HepG2 (cell line): ENCODE results near the gene OGFOD3. TPM values are rescaled to one million over a fixed set of nuclear protein-coding genes. Genes with fewer than 3 reads are reported as not detected.
A peak's percentile ranks its signal among the peaks of the same experiment; 100 is the strongest.

ENCODE experiments used
- BORCS8-MEF2B ChIP-seq: sonication (generic); formaldehyde crosslinking; IDR thresholded peaks from 2 replicates; pipeline ENCODE4 v1.8.0; 2022; ENCODE audit warnings: mild to moderate bottlenecking, missing genetic modification reagents
- ELF1 ChIP-seq: sonication (generic); formaldehyde crosslinking; IDR thresholded peaks from 2 replicates; pipeline ENCODE4 v1.4.0; 2020; ENCODE audit warnings: missing genetic modification reagents
- ERF ChIP-seq: IDR thresholded peaks from 2 replicates; pipeline ENCODE4 v1.6.1; 2018; ENCODE audit warnings: missing biosample characterization, missing genetic modification reagents
- FIP1L1 ChIP-seq: fragments of 200-400 bp; formaldehyde crosslinking; IDR thresholded peaks from 2 replicates; pipeline ENCODE4 v1.6.1; 2018; ENCODE audit warnings: low read depth, mild to moderate bottlenecking, low read length, moderate library complexity, borderline replicate concordance; ENCODE audit not compliant: insufficient read depth
- FOXA3 ChIP-seq: IDR thresholded peaks from 2 replicates; pipeline ENCODE4 v1.6.1; 2016; ENCODE audit warnings: missing genetic modification reagents, missing compliant biosample characterization
- KLF16 ChIP-seq, 2 experiments: sonication (generic) in 1 of 2; formaldehyde crosslinking in 1 of 2; IDR thresholded peaks; 2 replicates each; pipeline versions ENCODE4 v1.6.1 to v1.8.0; 2016 to 2023; ENCODE audit warnings: missing genetic modification reagents in 2 of 2, missing compliant biosample characterization in 1 of 2
- MXD1 ChIP-seq: sonication (generic); formaldehyde crosslinking; IDR thresholded peaks from 2 replicates; pipeline ENCODE4 v1.4.0; 2020; ENCODE audit warnings: mild to moderate bottlenecking, missing genetic modification reagents
- RBFOX2 ChIP-seq: fragments of 200-400 bp; formaldehyde crosslinking; IDR thresholded peaks from 2 replicates; pipeline ENCODE4 v1.6.1; 2017; ENCODE audit warnings: low read depth, mild to moderate bottlenecking, low read length
- SAP130 ChIP-seq: IDR thresholded peaks from 2 replicates; pipeline ENCODE4 v1.6.1; 2016; ENCODE audit warnings: low read depth
- SOX13 ChIP-seq, 3 experiments: fragments of 450-650 bp in 1 of 3; sonication (generic) in 1 of 3; formaldehyde crosslinking in 1 of 3; IDR thresholded peaks in 2 of 3; conservative IDR thresholded peaks in 1 of 3; 2 replicates each; pipeline versions ENCODE4 v1.5.0 to v1.6.1; 2016 to 2020; ENCODE audit warnings: antibody characterized with exemption in 1 of 3, mild to moderate bottlenecking in 1 of 3, missing compliant biosample characterization in 1 of 3, missing genetic modification reagents in 1 of 3, moderate library complexity in 1 of 3
- TCF7L2 ChIP-seq: IDR thresholded peaks from 2 replicates; pipeline ENCODE4 v1.6.1; 2011; ENCODE audit warnings: mild to moderate bottlenecking, low read depth, low read length, moderate library complexity
- ZBTB33 ChIP-seq: sonication (generic); formaldehyde crosslinking; IDR thresholded peaks from 2 replicates; pipeline ENCODE4 v1.4.0; 2020; ENCODE audit warnings: missing genetic modification reagents
- ZBTB38 ChIP-seq: sonication (generic); formaldehyde crosslinking; IDR thresholded peaks from 2 replicates; pipeline ENCODE4 v1.5.1; 2020; ENCODE audit warnings: mild to moderate bottlenecking, missing genetic modification reagents
- ZBTB49 ChIP-seq: sonication (generic); formaldehyde crosslinking; IDR thresholded peaks from 2 replicates; pipeline ENCODE4 v1.4.0; 2020; ENCODE audit warnings: missing genetic modification reagents, borderline replicate concordance
- ZNF224 ChIP-seq: sonication (generic); formaldehyde crosslinking; IDR thresholded peaks from 2 replicates; pipeline ENCODE4 v1.5.0; 2020; ENCODE audit warnings: mild to moderate bottlenecking, missing genetic modification reagents
- polyA plus RNA-seq, 8 experiments: library from polyadenylated mRNA; depleted of rRNA in 3 of 8; stranded (reverse) in 7 of 8; unstranded in 1 of 8; fragments of >200 nt; fragmentation: Illumina TruSeq in 4 of 8; extraction: Trizol in 4 of 8; gene quantifications; 2 replicates each; pipeline versions ENCODE4 v1.2.1 to v1.2.3, GENCODE V29; 2011 to 2016; ENCODE audit warnings: low read depth in 4 of 8, missing spikeins in 1 of 8, mixed read lengths in 1 of 8; ENCODE audit not compliant: insufficient read depth in 1 of 8
- total RNA-seq, 5 experiments: library from RNA; depleted of rRNA; stranded (reverse); fragments of >200 nt; fragmentation: Illumina TruSeq; extraction: Trizol; gene quantifications; 2 replicates each; pipeline ENCODE4 v1.2.3, GENCODE V29; 2016; ENCODE audit warnings: low read depth in 1 of 5
- TF ChIP-seq, protein P1 (sequence below): fragments of 450-650 bp; IDR thresholded peaks from 2 replicates; pipeline ENCODE4 v1.6.1; 2017; ENCODE audit warnings: mild to moderate bottlenecking
- TF ChIP-seq, protein P2 (sequence below): sonication (generic); formaldehyde crosslinking; IDR thresholded peaks from 2 replicates; pipeline ENCODE4 v1.5.0; 2020; ENCODE audit warnings: mild to moderate bottlenecking, missing genetic modification reagents, moderate library complexity

Gene OGFOD3
- total and polyA plus RNA-seq, 2 of the 13 experiments (the other 11 are each of a cell fraction or from before 2014, with no cell fraction given) = 40.0 to 42.1 TPM

GRCh38 chr17:82450357-82451106 is 32.1 kb upstream of the OGFOD3 start, which contains the start of gene CYBC1 (continued):
- TF ChIP-seq, protein P1, sequence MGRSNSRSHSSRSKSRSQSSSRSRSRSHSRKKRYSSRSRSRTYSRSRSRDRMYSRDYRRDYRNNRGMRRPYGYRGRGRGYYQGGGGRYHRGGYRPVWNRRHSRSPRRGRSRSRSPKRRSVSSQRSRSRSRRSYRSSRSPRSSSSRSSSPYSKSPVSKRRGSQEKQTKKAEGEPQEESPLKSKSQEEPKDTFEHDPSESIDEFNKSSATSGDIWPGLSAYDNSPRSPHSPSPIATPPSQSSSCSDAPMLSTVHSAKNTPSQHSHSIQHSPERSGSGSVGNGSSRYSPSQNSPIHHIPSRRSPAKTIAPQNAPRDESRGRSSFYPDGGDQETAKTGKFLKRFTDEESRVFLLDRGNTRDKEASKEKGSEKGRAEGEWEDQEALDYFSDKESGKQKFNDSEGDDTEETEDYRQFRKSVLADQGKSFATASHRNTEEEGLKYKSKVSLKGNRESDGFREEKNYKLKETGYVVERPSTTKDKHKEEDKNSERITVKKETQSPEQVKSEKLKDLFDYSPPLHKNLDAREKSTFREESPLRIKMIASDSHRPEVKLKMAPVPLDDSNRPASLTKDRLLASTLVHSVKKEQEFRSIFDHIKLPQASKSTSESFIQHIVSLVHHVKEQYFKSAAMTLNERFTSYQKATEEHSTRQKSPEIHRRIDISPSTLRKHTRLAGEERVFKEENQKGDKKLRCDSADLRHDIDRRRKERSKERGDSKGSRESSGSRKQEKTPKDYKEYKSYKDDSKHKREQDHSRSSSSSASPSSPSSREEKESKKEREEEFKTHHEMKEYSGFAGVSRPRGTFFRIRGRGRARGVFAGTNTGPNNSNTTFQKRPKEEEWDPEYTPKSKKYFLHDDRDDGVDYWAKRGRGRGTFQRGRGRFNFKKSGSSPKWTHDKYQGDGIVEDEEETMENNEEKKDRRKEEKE = no peak
- TF ChIP-seq ZNF224 (CRISPR knock-in tag) (peak; percentile 81; the same call in 1 of the 2 replicates), ELF1 (CRISPR knock-in tag) (peak; percentile 98), SAP130 (CRISPR knock-in tag) (peak; percentile 99), ZBTB49 (CRISPR knock-in tag) (peak; percentile 47; the same call in 1 of the 2 replicates), FIP1L1 (no peak), TCF7L2 (no peak), ZBTB33 (CRISPR knock-in tag) (no peak), BORCS8-MEF2B (CRISPR knock-in tag) (peak; percentile 96), MXD1 (CRISPR knock-in tag) (no peak; the same call in none of the 2 replicates), KLF16 (CRISPR knock-in tag; IDR thresholded peaks at IDR 0.05) (peak in 1 of 2 experiments; percentile 96; a peak in 2 of 4 replicates), RBFOX2 (peak; percentile 97), SOX13 (IDR thresholded peaks at IDR 0.05) (no peak), SOX13 (CRISPR knock-in tag; conservative IDR thresholded peaks at IDR 0.05 in 1 of 2, IDR thresholded peaks at IDR 0.05 in 1 of 2) (peak in 1 of 2 experiments; percentile 10; a peak in 1 of 4 replicates), ZBTB38 (peak; percentile 90), FOXA3 (CRISPR knock-in tag) (0 out of 2 replicates have a peak, but pooled peaks have one; percentile 42), ERF (CRISPR knock-in tag) (peak; percentile 92)
- TF ChIP-seq, protein P2, sequence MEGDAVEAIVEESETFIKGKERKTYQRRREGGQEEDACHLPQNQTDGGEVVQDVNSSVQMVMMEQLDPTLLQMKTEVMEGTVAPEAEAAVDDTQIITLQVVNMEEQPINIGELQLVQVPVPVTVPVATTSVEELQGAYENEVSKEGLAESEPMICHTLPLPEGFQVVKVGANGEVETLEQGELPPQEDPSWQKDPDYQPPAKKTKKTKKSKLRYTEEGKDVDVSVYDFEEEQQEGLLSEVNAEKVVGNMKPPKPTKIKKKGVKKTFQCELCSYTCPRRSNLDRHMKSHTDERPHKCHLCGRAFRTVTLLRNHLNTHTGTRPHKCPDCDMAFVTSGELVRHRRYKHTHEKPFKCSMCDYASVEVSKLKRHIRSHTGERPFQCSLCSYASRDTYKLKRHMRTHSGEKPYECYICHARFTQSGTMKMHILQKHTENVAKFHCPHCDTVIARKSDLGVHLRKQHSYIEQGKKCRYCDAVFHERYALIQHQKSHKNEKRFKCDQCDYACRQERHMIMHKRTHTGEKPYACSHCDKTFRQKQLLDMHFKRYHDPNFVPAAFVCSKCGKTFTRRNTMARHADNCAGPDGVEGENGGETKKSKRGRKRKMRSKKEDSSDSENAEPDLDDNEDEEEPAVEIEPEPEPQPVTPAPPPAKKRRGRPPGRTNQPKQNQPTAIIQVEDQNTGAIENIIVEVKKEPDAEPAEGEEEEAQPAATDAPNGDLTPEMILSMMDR = no peak; the same call in 1 of the 2 replicates
